G401 (cell line): ENCODE data around the gene CYGB. TPM values are rescaled to one million over a fixed set of nuclear protein-coding genes. Genes with fewer than 3 reads are reported as not detected.
"Not testable (repeated sequence)": the region's sequence is repeated elsewhere in the genome, so short reads cannot be mapped to it uniquely, and the experiment has no call there.

Experiments
- DNase-seq: peaks from one replicate; pipeline ENCODE4 v3.0.0-alpha.2; 2015; ENCODE audit warnings: low spot score
- in situ Hi-C: cut with HindIII; loops from 2 replicates; pipeline ENCODE4 v1.10.0; 2016; ENCODE audit warnings: low sequenced_read_pairs, mixed read lengths
- total RNA-seq: library from RNA; depleted of rRNA; stranded (reverse); fragments of >200 nt; shearing (Covaris generic); gene quantifications from 2 replicates; pipeline ENCODE4 v1.2.3, GENCODE V29; 2014

The CYGB gene
- total RNA-seq, 1 experiment from 2014 or later = 3.1 TPM

DNA sequence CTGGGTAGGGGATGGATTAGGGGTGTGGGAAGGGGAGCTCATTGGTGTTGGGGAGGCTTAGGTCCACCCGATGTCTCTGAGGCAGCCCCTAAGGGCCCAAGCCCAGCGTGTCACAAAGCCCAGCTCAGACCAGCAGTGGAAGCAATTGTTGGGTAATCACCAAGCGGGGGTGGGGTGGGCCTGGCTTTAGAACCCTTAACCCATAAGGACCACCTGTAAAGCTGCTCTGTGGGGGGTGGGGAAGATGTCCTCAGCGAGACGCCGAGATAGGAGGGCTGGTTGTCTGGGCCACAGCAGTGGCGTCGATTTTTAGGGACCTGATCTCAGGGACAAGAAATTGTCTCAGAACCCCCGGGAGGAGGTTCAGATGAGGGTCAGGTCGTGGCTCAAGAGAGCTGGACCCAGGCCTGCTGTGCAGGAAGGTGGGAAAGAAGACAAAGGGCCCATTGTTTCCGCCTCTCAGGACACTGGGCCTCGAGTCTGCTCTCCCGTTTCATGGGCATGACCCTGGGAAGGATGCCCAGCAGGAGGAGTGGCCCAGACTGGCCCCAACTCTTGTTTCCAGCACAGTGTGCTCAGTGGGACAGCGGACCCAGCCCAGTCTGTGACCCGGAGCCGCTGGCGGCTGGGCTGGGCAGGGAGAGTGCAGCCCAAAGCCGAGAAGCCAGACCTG lies 32.2 kb upstream of the CYGB start:
- in situ Hi-C loops = no loop called here

DNA sequence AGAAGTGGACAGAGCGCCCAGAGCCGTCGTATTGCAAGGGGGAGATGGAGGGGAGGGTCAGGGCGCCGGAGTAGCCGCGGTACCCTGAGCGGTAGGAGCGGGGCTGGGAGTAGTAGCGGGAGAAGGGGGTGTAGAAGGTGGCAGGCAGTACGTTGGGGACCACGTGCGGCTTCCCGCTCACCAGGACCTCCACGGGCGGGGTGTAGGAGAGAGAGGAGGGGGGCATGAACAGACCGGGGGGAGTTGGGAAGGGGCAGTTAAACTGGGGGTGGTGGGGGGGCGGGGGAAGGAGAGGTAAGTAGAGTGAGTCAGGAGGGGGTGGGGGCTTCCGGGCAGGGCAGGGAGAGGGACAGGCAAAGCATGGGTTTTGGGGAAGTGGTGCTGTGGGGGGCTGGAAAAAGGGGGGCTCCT lies 31.3 kb upstream of the CYGB start:
- no peak for DNase-seq
- in situ Hi-C loops = no loop called here

More for the DNA sequence above, 32.2 kb upstream of the CYGB start:
- peak; percentile 27 for DNase-seq

DNA sequence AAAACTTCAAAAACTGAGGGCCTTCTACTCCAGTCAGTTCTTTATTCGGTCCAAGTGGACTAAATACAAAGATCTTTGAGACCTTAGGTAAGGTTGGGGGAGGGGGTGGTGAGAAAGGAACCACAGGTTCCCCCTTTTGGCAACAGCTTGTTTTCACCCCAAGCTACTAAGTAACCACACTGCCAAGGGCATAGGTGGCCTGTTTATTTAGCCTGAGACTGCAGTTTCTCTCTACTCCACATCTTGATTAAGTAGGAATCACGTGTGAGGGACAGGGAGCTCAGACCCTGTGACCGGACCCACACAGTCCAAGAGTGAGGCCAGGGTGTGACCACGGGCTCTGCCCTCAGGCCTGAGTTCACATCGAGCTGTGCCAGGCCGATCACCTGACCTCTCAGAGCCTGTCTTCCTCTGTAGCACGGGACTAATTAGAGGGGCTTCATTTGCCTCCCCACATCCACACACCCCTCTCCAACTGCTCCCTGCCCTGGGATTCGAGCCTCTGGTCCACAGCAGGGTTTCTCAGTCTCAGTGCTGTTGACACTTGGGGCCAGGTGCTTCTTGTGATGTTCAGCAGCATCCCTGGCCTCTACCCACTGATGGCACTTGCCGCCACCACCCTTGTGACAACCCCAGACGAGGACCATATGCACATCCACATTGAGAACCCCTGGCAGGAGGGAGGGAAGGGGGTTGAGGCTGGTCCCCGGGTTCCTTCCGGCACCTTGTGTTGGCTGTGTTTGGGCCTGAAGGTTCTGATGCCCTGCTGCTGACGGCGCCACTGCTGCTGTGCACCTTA lies 30.3 kb upstream of the CYGB start:
- in situ Hi-C loops = no loop called here
- peak; percentile 29 for DNase-seq

DNA sequence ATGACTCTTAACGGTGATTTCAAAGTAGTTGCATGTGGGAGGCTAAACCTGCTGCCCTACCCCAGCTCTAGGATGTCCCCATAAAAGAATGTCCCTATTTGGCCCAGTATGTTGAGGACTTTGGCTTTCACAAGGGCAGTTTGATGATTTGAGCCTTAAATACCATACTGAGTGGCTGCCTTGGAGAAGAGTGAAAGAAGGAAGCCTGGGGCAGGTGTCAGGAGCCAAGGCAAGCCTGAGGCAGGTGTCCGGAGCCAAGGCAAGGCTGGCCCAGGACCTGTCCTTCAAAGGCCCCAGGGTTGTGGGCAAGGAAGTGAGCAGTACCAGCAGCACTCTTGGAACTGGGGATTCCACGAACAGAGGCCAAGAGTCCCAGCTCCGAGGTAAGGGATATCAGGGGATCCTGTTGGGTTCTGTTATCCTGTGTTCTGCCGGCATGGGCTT lies 29.5 kb upstream of the CYGB start:
- no peak for DNase-seq
- in situ Hi-C loops = no loop called here

DNA sequence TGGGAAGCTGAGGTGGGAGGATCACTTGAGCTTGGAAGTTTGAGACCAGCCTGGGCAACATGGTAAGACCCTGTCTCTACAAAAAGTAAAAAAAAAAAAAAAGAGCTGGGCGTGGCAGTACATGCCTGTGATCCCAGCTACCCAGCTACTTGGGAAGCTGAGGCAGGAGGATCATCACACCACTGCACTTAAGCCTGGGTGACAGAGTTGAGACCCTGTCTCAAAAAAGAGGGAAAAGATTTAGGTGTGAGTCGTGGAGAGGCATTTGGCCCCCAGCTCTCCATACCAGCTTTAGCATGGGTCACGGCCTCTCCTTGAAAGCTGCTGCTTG lies 29.1 kb upstream of the CYGB start:
- in situ Hi-C loops = no loop called here
- DNase-seq = no peak

DNA sequence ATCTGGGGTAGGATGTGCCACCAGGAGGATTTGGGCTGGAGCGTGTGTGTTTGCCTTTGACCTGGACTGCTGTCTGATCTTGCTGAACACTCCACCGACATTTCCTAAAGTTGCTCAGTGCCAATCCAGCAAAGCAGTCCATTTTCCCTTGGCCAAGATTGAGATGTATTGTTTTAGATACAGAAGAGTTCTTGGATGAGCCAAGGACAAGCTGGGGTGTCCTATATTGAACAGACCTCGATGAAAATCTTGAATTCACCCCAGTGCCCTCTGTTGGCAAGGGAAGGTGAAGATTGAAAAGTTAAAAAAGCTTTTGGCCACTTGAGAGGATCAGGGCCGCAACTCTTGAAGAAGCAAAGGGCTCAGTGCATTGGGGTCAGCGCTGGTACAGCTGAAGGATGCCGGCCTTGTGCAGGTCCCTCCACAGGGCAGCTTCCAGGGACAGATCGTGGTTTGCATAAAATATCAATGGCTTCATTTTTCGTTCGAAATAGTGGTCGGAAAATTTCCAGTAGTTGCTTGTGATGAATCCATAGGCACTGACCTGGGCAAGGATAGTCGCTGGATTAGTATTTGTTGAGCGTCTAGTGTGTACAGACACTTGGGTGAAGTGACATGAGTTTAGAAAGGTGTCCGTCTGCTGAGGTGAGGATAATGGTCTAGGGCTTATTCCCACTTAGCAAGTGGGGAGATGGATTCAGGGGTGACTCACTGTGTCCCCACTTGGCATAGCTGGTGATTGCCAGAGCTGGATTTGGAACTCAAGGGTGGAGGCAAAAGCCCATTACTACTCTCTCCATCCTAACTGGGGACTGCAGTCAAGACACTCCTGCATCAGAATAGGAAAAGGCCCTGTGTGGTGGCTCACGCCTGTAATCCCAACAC lies 28.5 kb upstream of the CYGB start:
- in situ Hi-C loops = no loop called here
- DNase-seq = no peak

DNA sequence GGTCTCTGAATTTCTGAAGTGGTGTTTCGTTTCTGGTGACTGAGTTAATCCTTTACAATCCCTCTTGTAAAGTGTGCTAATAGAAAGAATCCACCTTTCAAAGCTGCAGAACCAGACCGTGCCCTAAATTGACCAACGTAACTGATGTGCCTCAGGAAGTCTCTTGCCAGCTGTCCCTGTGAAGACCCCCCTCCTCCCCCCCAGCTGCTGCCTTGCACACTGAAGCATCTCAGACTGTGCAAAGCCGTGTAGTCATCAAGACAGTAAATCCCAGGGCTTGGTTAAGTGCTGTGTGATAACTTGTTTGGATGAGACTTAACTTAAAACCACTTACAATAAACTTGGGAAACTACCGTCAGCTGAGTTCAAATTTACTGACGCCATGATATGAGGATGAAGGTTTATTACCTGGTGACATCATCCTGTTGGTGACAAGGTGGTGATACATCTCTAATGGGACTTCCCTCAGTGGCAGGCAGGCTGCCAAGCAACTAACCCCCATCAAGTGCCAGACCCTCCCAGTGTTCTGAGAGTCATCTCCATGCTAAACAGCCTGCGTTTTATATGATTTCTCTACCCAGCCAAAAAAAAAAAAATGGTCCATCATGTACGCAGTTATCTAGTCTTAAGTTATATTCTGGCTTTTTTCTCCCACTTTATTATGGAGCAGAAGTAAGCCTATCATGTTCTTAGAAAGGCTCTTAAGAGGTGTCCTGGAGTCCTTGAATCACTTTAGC lies 27.6 kb upstream of the CYGB start:
- DNase-seq, in situ Hi-C loops: not testable (repeated sequence)

DNA sequence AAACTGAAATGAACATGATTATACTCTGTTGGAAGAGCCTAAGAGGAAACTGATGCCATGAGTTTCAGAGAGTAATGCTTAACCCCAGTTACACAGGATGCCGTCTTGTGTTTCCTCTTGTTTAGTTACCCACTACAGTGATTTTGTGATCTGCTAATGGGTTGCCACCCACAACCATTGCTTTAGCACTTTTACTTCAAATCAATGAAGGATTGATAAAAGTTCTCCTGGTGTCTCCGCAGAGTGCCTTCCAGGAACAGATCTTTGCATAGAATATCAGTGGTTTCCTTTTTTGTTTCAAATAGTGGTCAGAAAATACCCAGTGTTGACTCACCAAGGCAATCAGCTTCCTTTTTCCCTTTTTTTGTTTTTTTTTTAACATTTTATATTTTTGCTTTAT lies 25.9 kb upstream of the CYGB start:
- in situ Hi-C loops, DNase-seq: not testable (repeated sequence)

DNA sequence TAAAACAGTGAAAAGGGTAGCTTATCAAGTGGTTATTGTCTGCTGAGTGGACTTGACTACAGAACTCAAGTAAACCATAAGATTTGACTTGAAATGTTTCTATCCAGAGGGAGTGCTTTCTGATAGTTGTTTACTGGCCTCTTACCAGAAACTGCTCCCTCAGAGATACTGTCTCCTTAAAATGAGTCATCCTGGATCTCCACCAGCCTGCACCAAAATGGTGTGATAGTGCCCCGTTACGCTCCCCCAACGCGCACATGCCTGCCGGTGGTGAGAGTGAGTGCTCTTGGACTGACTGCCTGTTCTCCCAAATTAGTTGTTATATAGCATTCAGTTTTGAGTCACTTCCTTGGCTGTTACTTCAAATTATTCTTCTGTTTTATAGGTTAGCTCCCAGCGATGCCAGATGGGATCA lies 25.2 kb upstream of the CYGB start:
- in situ Hi-C loops = no loop called here
- no peak for DNase-seq

DNA sequence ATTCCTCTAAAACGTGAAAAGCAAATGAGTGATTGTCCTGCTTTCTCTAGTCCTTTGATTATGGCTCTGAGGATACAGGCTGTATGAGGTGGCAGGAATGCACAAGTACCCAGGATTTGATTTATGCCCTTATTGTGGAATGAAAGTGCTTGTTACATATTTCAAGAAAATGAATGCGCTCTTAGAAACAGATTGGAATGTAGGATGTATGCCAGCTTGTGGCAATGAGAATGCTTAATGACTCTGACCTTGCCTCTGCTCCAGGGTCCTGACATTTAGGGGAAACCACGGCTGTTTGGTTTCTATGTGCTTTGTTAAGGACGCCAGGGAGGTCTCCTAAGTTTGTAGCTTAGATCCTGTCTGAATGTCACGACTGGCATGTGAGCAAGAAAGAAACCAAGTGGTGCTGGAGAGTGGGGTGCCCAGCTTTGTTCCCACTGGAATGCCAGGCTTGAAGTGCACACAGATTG lies 24.3 kb upstream of the CYGB start:
- in situ Hi-C loops = no loop called here
- no peak for DNase-seq

DNA sequence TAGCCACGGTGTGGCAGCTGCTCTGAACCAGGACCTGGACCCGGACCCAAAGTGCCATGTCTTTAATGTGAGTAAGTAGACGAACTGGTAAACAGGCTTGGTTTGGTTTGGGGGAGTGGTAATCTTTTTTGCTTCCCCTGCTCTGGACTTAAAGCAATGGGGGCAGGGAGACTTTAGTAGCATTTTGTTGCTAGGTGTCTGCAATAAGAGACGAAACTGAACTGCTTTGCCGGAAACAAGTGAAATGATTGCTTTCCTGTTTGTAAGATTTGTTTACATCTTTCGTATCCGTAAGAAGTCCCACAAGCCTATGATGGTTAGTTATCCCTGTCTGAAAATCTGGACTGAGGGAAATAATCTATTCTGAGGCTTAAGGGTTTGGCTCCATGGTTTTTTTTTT lies 23.8 kb upstream of the CYGB start:
- in situ Hi-C loops = no loop called here
- DNase-seq = no peak

DNA sequence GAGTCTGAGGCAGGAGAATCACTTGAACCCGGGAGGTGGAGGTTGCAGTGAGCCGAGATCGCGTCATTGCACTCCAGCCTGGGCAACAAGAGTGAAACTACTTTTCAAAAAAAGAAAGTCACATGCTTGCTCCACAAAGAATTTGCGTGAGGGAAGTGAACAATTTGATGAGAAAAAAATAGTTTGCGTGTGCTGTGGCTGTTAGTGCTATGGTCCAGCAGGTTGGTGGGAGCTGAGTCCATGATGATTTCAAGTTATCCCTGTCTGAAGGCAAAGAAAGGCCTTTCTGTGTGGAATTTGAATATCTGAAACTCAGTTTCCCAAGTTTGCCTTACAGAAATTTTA lies 23.3 kb upstream of the CYGB start:
- DNase-seq = no peak
- in situ Hi-C loops = no loop called here

DNA sequence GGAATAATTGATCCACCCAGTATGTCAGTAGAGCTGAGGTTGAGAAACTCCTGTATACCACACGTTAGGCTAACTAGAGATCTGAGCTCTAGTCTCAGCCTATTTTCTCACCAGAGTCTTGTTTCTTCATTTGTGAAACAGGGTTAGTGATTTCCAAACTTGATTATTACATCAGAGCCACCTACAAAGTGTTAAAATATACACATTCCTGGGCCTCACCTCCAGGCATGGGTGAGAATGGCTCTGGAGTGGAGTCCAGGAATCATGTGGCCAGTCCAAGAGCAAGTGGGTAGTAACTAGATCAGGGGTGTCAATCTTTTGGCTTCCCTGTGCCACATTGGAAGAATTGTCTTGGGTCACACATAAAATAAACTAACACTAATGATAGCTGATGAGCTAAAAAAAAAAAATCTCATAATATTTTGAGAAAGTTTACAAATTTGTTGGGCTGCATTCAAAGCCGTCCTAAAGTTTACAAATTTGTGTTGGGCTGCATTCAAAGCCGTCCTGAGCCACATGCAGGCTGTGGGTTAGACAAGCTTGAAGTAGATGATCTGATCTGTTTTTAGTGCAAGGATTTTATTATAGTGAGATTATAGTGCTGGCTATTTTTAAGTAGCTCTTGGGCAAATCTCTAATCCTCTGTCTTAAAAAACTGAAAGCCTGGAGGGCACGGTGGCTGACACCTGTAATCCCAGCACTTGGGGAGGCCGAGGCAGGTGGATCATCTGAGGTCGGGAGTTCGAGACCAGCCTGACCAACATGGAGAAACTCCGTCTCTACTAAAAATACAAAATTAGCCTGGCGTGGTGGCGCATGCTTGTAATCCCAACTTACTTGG lies 22.7 kb upstream of the CYGB start:
- in situ Hi-C loops = no loop called here
- DNase-seq = no peak

DNA sequence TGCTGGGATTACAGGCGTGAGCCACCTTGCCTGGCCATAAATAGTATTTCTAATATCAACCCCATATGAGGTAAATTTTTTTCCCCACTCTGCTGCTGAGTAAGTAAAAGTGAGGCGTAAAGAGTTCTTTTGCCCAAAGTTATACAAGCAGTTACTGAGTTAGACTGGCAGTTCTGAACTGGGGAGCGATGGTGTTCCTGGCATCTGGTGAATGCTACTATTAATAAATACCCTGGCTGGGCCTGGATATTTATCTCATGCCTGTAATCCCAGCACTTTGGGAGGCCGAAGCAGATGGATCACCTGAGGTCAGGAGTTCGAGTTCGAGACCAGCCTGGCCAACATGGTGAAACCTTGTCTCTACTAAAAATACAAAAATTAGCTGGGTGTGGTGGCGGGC lies 22.0 kb upstream of the CYGB start:
- DNase-seq, in situ Hi-C loops: not testable (repeated sequence)

DNA sequence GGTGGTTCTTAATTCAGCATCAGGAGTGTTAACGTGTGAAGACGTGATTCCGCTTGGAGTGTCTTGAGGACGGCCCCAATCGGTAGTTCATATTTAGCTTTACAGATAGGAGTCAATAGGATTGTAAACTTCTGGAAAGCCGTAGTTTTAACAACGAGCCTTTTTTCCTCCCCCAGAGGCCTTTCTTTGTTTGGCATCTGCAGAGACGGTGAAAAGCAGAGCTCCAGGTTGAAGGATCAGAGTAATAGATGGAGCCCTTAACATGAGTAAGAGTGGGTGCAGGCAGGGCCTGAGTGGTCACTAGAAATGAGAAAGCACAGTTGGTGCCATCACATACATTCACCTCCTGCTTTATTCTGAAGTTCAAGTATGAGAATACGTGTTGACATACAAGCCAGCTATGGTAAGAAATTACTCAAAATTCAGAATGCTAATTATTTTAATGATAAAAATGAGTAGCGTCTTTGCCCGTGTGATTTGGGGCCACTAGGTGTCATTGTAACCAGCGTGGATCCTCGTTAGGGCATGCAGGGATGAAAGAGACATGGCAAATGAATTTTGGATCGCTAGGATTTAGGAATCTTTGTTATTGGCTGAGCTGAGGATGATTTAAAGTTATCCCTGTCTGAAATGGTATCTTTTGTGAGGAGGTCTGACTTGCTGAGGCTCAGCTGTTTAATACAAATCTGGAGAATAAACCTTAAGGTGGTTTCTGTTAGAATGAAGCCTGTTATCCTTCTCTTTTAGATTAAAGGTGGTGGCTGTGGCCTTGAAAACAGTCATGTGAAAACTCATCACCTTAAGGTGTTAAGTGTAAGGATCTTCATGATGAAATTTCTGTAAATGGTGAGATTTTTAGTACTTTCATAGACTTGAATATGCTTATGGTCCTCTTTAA lies 20.9 kb upstream of the CYGB start:
- peak; percentile 47 for DNase-seq

DNA sequence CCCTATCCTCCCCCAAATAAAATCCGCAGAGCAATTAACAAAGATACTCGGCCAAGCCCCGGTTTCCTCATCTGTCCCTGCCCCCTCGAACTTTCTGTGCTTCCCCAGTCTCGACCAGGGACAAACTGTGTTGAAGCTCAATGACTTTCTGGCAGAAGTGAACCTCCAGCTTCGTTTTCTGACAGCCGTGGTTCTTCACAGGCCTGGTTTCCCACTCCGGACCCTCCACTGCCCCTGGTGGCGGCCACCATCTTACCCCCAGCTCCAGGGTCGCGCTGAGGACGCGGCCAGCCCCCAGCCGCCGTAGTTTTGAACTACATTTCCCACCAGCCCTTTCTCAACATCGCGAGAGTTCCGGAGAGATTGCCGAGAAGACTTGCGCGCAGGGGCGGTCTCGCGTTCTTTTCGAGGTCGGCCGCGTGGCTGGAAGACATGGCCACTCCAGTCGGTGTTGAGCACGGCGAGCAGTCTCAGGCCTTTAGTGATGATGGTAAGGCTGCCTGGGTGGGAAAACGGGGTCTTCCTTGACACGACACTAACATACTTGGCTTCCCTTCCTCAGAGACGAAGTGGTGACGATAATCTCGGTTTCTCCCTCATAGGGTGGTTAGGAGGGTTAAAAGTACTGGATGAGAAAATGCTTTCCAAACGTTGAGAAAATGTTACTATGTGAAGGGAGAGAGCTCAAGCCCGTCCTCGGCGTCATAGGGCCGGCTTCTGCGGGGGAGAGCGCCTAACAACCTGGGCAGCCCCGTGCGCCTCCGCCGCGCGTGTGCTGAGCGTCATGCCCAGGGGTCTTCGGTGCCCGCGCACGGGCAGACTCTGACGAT lies 20.1 kb upstream of the CYGB start:
- peak; percentile 92 for DNase-seq
- in situ Hi-C loops = no loop called here

More for the DNA sequence above, 20.9 kb upstream of the CYGB start:
- in situ Hi-C loops = no loop called here
